A549 (cell line): ENCODE data around the gene ANKRD37. TPM values are rescaled to one million over a fixed set of nuclear protein-coding genes. Genes with fewer than 3 reads are reported as not detected.

ENCODE experiments used
- ATAC-seq, 2 experiments: fragments of 200-7000 bp in 1 of 2; fragments of >200 bp in 1 of 2; cut with Nextera tagmentation in 1 of 2; cut with Tn5 transposase in 1 of 2; 3 replicates each; pipeline versions ENCODE4 v1.8.0 to v1.9.1; 2018 to 2020; ENCODE audit warnings: mild to moderate bottlenecking in 1 of 2, moderate library complexity in 1 of 2
- CTCF ChIA-PET: fragments of 300-600 bp; sonication (Branson Sonifier 250); formaldehyde crosslinking; extraction: SDS; loops from one replicate; lab custom pipeline; 2021; ENCODE audit warnings: antibody characterized with exemption, inconsistent platforms; lab: Yijun Ruan, JAX
- POLR2A ChIA-PET: fragments of 350-600 bp; formaldehyde crosslinking; extraction: SDS; loops from one replicate; lab custom pipeline; 2021; ENCODE audit warnings: antibody characterized with exemption, inconsistent platforms; lab: Yijun Ruan, JAX
- DNase-seq, 2 experiments: peaks; one replicate each; pipeline versions ENCODE4 v3.0.0 to v3.0.0-alpha.2; 2011 to 2016; ENCODE audit warnings: low read depth in 1 of 2, low spot score in 1 of 2
- FAIRE-seq: peaks from 2 replicates; lab custom pipeline; 2011; peaks lifted over from hg19 to GRCh38; lab: Jason Lieb, UNC
- H3K27ac ChIP-seq, 2 experiments: fragments of >200 bp; sonication (Bioruptor Twin); formaldehyde crosslinking; 3 replicates each; pipeline ENCODE4 v1.5.1; 2016 to 2017
- H3K4me1 ChIP-seq: fragments of >200 bp; sonication (Bioruptor Twin); formaldehyde crosslinking; 3 replicates; pipeline ENCODE4 v1.6.1; 2016
- H3K4me2 ChIP-seq: fragments of >200 bp; sonication (Bioruptor Twin); formaldehyde crosslinking; 3 replicates; pipeline ENCODE4 v1.6.1; 2016
- H3K4me3 ChIP-seq: fragments of >200 bp; sonication (Bioruptor Twin); formaldehyde crosslinking; 3 replicates; pipeline ENCODE4 v1.5.1; 2016
- H3K9me3 ChIP-seq: fragments of >200 bp; sonication (Bioruptor Twin); formaldehyde crosslinking; 3 replicates; pipeline ENCODE4 v1.6.1; 2016
- BHLHE40 ChIP-seq: IDR thresholded peaks from 2 replicates; pipeline ENCODE4 v1.6.1; 2012; ENCODE audit warnings: low read depth, low read length, inconsistent platforms
- CBX8 ChIP-seq: fragments of 200-600 bp; sonication (generic); IDR thresholded peaks from 2 replicates; pipeline ENCODE4 v1.6.1; 2016
- EHMT2 ChIP-seq: fragments of 200-600 bp; sonication (generic); IDR thresholded peaks from 2 replicates; pipeline ENCODE4 v1.6.1; 2016; ENCODE audit warnings: antibody characterized with exemption, low read depth, mild to moderate bottlenecking, moderate library complexity
- ESRRA ChIP-seq: fragments of 150-350 bp; IDR thresholded peaks from 2 replicates; pipeline ENCODE4 v1.6.1; 2014; ENCODE audit warnings: mild to moderate bottlenecking, low read length, borderline replicate concordance
- FOSB ChIP-seq: fragments of 250-450 bp; sonication (Bioruptor Pico); IDR thresholded peaks from 2 replicates; pipeline ENCODE4 v1.5.0; 2020; ENCODE audit warnings: mild to moderate bottlenecking, moderate library complexity
- FOSL2 ChIP-seq, 2 experiments: fragments of 450-650 bp in 1 of 2; fragments of >200 bp in 1 of 2; sonication (Bioruptor Twin) in 1 of 2; formaldehyde crosslinking; IDR thresholded peaks; 2 replicates each; pipeline versions ENCODE4 v1.5.0 to v1.6.1; 2016 to 2020; ENCODE audit warnings: mild to moderate bottlenecking in 1 of 2, moderate library complexity in 1 of 2
- GATA3 ChIP-seq: IDR thresholded peaks from 2 replicates; pipeline ENCODE4 v1.6.1; 2012; ENCODE audit warnings: borderline replicate concordance
- HOXB5 ChIP-seq: fragments of 250-450 bp; sonication (Bioruptor Pico); IDR thresholded peaks from 2 replicates; pipeline ENCODE4 v1.5.0; 2020; ENCODE audit warnings: mild to moderate bottlenecking, moderate library complexity
- JUN ChIP-seq, 2 experiments: fragments of >200 bp; sonication (Bioruptor Twin); formaldehyde crosslinking; IDR thresholded peaks; 2 replicates in 1 of 2; 3 replicates in 1 of 2; pipeline ENCODE4 v1.6.1; 2016 to 2017
- JUNB ChIP-seq: fragments of >200 bp; sonication (Bioruptor Twin); formaldehyde crosslinking; IDR thresholded peaks from 2 replicates; pipeline ENCODE4 v1.6.1; 2016
- MAX ChIP-seq: IDR thresholded peaks from 2 replicates; pipeline ENCODE4 v1.6.1; 2012
- MAZ ChIP-seq: fragments of 150-350 bp; IDR thresholded peaks from 2 replicates; pipeline ENCODE4 v1.6.1; 2014; ENCODE audit warnings: antibody characterized with exemption, low read depth, low read length, borderline replicate concordance
- MYC ChIP-seq: IDR thresholded peaks from 2 replicates; pipeline ENCODE4 v1.6.1; 2012; ENCODE audit warnings: mild to moderate bottlenecking, inconsistent platforms, low read length, improper control_type of control experiment, borderline replicate concordance
- NFE2L2 ChIP-seq: fragments of 150-350 bp; conservative IDR thresholded peaks from 2 replicates; pipeline ENCODE4 v1.6.1; 2014; ENCODE audit warnings: low read length
- NPAS2 ChIP-seq: fragments of 250-450 bp; sonication (Bioruptor Pico); IDR thresholded peaks from 2 replicates; pipeline ENCODE4 v1.8.0; 2022; ENCODE audit warnings: mild to moderate bottlenecking, moderate library complexity, borderline replicate concordance
- NR3C1 ChIP-seq: fragments of >200 bp; sonication (Bioruptor Twin); formaldehyde crosslinking; IDR thresholded peaks from 3 replicates; pipeline ENCODE4 v1.6.1; 2017
- PHF8 ChIP-seq: fragments of 200-600 bp; sonication (generic); IDR thresholded peaks from 2 replicates; pipeline ENCODE4 v1.6.1; 2016; ENCODE audit warnings: low read depth, mild to moderate bottlenecking, antibody characterized with exemption, moderate library complexity, borderline replicate concordance
- POLR2A ChIP-seq: IDR thresholded peaks from 2 replicates; pipeline ENCODE4 v1.6.1; 2012; ENCODE audit warnings: mild to moderate bottlenecking, low read length
- RAD21 ChIP-seq, 2 experiments: fragments of >200 bp in 1 of 2; sonication (Bioruptor Twin) in 1 of 2; formaldehyde crosslinking in 1 of 2; IDR thresholded peaks in 1 of 2; conservative IDR thresholded peaks in 1 of 2; 2 replicates in 1 of 2; 3 replicates in 1 of 2; pipeline ENCODE4 v1.6.1; 2012 to 2018; ENCODE audit warnings: inconsistent platforms in 1 of 2
- RARB ChIP-seq: fragments of 250-450 bp; sonication (Bioruptor Pico); IDR thresholded peaks from 2 replicates; pipeline ENCODE4 v1.8.0; 2021; ENCODE audit warnings: mild to moderate bottlenecking, moderate library complexity
- RCOR1 ChIP-seq: fragments of 150-350 bp; IDR thresholded peaks from 2 replicates; pipeline ENCODE4 v1.6.1; 2014; ENCODE audit warnings: antibody characterized with exemption, low read length, low read depth
- TP53 ChIP-seq: fragments of 250-450 bp; sonication (Bioruptor Pico); IDR thresholded peaks from 2 replicates; pipeline ENCODE4 v1.5.0; 2021; ENCODE audit warnings: mild to moderate bottlenecking, moderate library complexity
- ZNF302 ChIP-seq: fragments of 250-450 bp; sonication (Bioruptor Pico); IDR thresholded peaks from 2 replicates; pipeline ENCODE4 v1.9.0; 2021; ENCODE audit warnings: inconsistent platforms, mild to moderate bottlenecking, moderate library complexity
- WGBS: methylation state at CpG from one replicate; pipeline ENCODE4 v1.1.6; 2017; ENCODE audit errors: missing lambda C conversion rate; 5-methylcytosine and 5-hydroxymethylcytosine counted together
- polyA plus RNA-seq, 4 experiments: library from polyadenylated mRNA; depleted of rRNA in 3 of 4; stranded (reverse); fragments of >200 nt; fragmentation: RNase III in 1 of 4; extraction: RNeasy Plus Mini Kit Qiagen cat#74134 plus additional on column Dnase treatment in 1 of 4; gene quantifications; 2 replicates in 3 of 4; 3 replicates in 1 of 4; pipeline ENCODE4 v1.2.3, GENCODE V29; 2011 to 2017
- small RNA-seq, 6 experiments: library from RNA; depleted of rRNA; stranded (forward); fragments of <200 nt; gene quantifications; one replicate each; pipeline ENCODE3, GENCODE V24; 2012

Gene ANKRD37
- polyA plus RNA-seq, 2 of the 4 experiments (the other 2 are of a cell fraction) = 3.5 to 4.1 TPM

GRCh38 chr4:185437809-185438208 is 41.2 kb downstream of the ANKRD37 start:
- ChIA-PET POLR2A (no interaction called here), CTCF (no interaction called here)
- ATAC-seq (no peak), DNase-seq (no peak), FAIRE-seq (no peak)
- Histone ChIP-seq H3K27ac (no peak overlapping the region), H3K4me2 (no peak overlapping the region), H3K4me1 (no peaks in the 10 kb centered on the region), H3K9me3 (no peaks in the 10 kb centered on the region), H3K4me3 (no peak overlapping the region)
- no peak for TF ChIP-seq POLR2A
- no peak for TF ChIP-seq JUNB
- no peak for TF ChIP-seq EHMT2
- no peak for TF ChIP-seq FOSL2 (IDR thresholded peaks at IDR 0.05)
- TF ChIP-seq FOSL2 (CRISPR knock-in tag; IDR thresholded peaks at IDR 0.05) = no peak
- no peak for TF ChIP-seq RARB (CRISPR knock-in tag)
- TF ChIP-seq NPAS2 (CRISPR knock-in tag) = no peak
- no peak for TF ChIP-seq MAZ

GRCh38 chr4:185441479-185441878 is 44.8 kb downstream of the ANKRD37 start:
- no peak overlapping the region for H3K27ac ChIP-seq
- FAIRE-seq = no peak
- H3K4me2 ChIP-seq = no peak overlapping the region
- no peaks in the 10 kb centered on the region for H3K9me3 ChIP-seq
- DNase-seq = no peak
- TF ChIP-seq GATA3 (no peak), BHLHE40 (no peak), JUN (IDR thresholded peaks at IDR 0.05) (no peak), FOSB (CRISPR knock-in tag) (no peak), ESRRA (no peak), RAD21 (conservative IDR thresholded peaks at IDR 0.05 in 1 of 2, IDR thresholded peaks at IDR 0.05 in 1 of 2) (no peak), NFE2L2 (no peak), MYC (no peak), ZNF302 (no peak)
- ATAC-seq = no peak
- no peaks in the 10 kb centered on the region for H3K4me1 ChIP-seq
- POLR2A ChIA-PET = no interaction called here
- no peak overlapping the region for H3K4me3 ChIP-seq
- WGBS = 66% methylated on average over 2 of the region's 2 CpGs
- CTCF ChIA-PET = no interaction called here

GRCh38 chr4:185445209-185445608 is 48.6 kb downstream of the ANKRD37 start:
- WGBS = 35% methylated on average over 2 of the region's 2 CpGs
- ChIA-PET POLR2A (no interaction called here), CTCF (no interaction called here)
- Histone ChIP-seq H3K4me1 (no peaks in the 10 kb centered on the region), H3K27ac (no peak overlapping the region), H3K4me3 (no peak overlapping the region), H3K9me3 (no peaks in the 10 kb centered on the region), H3K4me2 (no peak overlapping the region)
- no peak for ATAC-seq
- TF ChIP-seq NR3C1 (no peak), CBX8 (no peak), PHF8 (no peak), HOXB5 (no peak), GATA3 (no peak), TP53 (CRISPR knock-in tag) (no peak), RCOR1 (no peak), MAX (no peak)
- no peak for FAIRE-seq
- no peak for DNase-seq

Small RNAs within 50 kb of the gene (small RNA-seq; reads per million reads assigned to genes)
- 0 reads per million in 6 experiments for gene RF00019

Other genes starting within 250 kb of the ANKRD37 start
- gene CFAP97, start 192.8 kb upstream of the ANKRD37 start, polyA plus RNA-seq (2011; rRNA removed) = 41.8 and 48.2 TPM in 2 replicates
- gene CFAP97, start 192.8 kb upstream of the ANKRD37 start, polyA plus RNA-seq (2017; fragmentation: RNase III; extraction: RNeasy Plus Mini Kit Qiagen cat#74134 plus additional on column Dnase treatment) = 15.7 to 16.3 TPM (median 15.8 TPM) in 3 replicates
- 13.0 and 19.0 TPM in 2 replicates for gene SNX25, start 187.2 kb upstream of the ANKRD37 start, polyA plus RNA-seq (2011; rRNA removed)
- 8.5 to 10.1 TPM (median 8.5 TPM) in 3 replicates for gene SNX25, start 187.2 kb upstream of the ANKRD37 start, polyA plus RNA-seq (2017; fragmentation: RNase III; extraction: RNeasy Plus Mini Kit Qiagen cat#74134 plus additional on column Dnase treatment)
- gene LRP2BP, start 917 bp upstream of the ANKRD37 start, polyA plus RNA-seq (2011; rRNA removed) = 0.33 and 0.37 TPM in 2 replicates
- gene LRP2BP, start 917 bp upstream of the ANKRD37 start, polyA plus RNA-seq (2017; fragmentation: RNase III; extraction: RNeasy Plus Mini Kit Qiagen cat#74134 plus additional on column Dnase treatment) = 0.14 to 0.25 TPM (median 0.23 TPM) in 3 replicates
- gene UFSP2, start 29.1 kb downstream of the ANKRD37 start, polyA plus RNA-seq (2011; rRNA removed) = 32.3 and 35.7 TPM in 2 replicates
- gene UFSP2, start 29.1 kb downstream of the ANKRD37 start, polyA plus RNA-seq (2017; fragmentation: RNase III; extraction: RNeasy Plus Mini Kit Qiagen cat#74134 plus additional on column Dnase treatment) = 14.8 to 16.0 TPM (median 15.1 TPM) in 3 replicates
- 0.04 and 0.06 TPM in 2 replicates for gene CCDC110, start 74.9 kb downstream of the ANKRD37 start, polyA plus RNA-seq (2011; rRNA removed)
- gene CCDC110, start 74.9 kb downstream of the ANKRD37 start, polyA plus RNA-seq (2017; fragmentation: RNase III; extraction: RNeasy Plus Mini Kit Qiagen cat#74134 plus additional on column Dnase treatment) = 0.03 TPM in 1 of 3 replicates, not detected in the others
- gene PDLIM3, start 138.7 kb downstream of the ANKRD37 start, polyA plus RNA-seq (2011; rRNA removed) = 0.37 and 0.48 TPM in 2 replicates
- gene PDLIM3, start 138.7 kb downstream of the ANKRD37 start, polyA plus RNA-seq (2017; fragmentation: RNase III; extraction: RNeasy Plus Mini Kit Qiagen cat#74134 plus additional on column Dnase treatment) = 0.12 to 0.18 TPM in 2 of 3 replicates, not detected in the other